ENCODE measurements around the gene ITPRIPL1. TPM values are rescaled to one million over a fixed set of nuclear protein-coding genes. Genes with fewer than 3 reads are reported as not detected.

ITPRIPL1 gene
- total RNA-seq, 1 donor from 2014 or later = 4.3 TPM

- H3K9ac ChIP-seq = no peak overlapping the region
- H3F3A ChIP-seq (ENCODE audit: low read depth) = no peaks in the 10 kb centered on the region
- Mint-ChIP-seq H3K36me3 (peaks cover 49% of the 10 kb centered on the region), H3K9me3 (no peaks in the 10 kb centered on the region), H3K4me3 (no peak overlapping the region), H3K27ac (no peak overlapping the region), H3K4me1 (peaks cover 5% of the 10 kb centered on the region), H3K27me3 (ENCODE audit: insufficient read depth, low read depth) (no peaks in the 10 kb centered on the region)
- peaks cover 8% of the 10 kb centered on the region for H4K20me1 ChIP-seq (ENCODE audit: low read depth)
- H3K27me3 ChIP-seq = no peaks in the 10 kb centered on the region
- H3K27ac ChIP-seq = no peak overlapping the region
- no peak overlapping the region for H3K4me3 ChIP-seq
- H3K36me3 ChIP-seq = peaks cover 9% of the 10 kb centered on the region
- no peaks in the 10 kb centered on the region for H3K9me3 ChIP-seq (ENCODE audit: low read depth)
- TF ChIP-seq, protein P1, sequence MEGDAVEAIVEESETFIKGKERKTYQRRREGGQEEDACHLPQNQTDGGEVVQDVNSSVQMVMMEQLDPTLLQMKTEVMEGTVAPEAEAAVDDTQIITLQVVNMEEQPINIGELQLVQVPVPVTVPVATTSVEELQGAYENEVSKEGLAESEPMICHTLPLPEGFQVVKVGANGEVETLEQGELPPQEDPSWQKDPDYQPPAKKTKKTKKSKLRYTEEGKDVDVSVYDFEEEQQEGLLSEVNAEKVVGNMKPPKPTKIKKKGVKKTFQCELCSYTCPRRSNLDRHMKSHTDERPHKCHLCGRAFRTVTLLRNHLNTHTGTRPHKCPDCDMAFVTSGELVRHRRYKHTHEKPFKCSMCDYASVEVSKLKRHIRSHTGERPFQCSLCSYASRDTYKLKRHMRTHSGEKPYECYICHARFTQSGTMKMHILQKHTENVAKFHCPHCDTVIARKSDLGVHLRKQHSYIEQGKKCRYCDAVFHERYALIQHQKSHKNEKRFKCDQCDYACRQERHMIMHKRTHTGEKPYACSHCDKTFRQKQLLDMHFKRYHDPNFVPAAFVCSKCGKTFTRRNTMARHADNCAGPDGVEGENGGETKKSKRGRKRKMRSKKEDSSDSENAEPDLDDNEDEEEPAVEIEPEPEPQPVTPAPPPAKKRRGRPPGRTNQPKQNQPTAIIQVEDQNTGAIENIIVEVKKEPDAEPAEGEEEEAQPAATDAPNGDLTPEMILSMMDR (IDR thresholded peaks at IDR 0.05) = peak; percentile 26
- TF ChIP-seq EZH2phosphoT487 (IDR thresholded peaks at IDR 0.05) = no peak
- H3K4me1 ChIP-seq = no peaks in the 10 kb centered on the region
- H3K79me2 ChIP-seq (ENCODE audit: low read depth) = peaks cover 20% of the 10 kb centered on the region
- no peak overlapping the region for H2AFZ ChIP-seq (replicated peaks)
- H3K4me2 ChIP-seq = no peak overlapping the region
- DNase-seq (ENCODE audit: low spot score) = no peak
These were observed 20.3 kb downstream of the ITPRIPL1 start for GRCh38 chr2:96345438-96345837.

- no peaks in the 10 kb centered on the region for H3K9me3 Mint-ChIP-seq
- no peak for TF ChIP-seq EZH2 (IDR thresholded peaks at IDR 0.05)
- TF ChIP-seq, protein P1 (IDR thresholded peaks at IDR 0.05) = no peak
- no peak for DNase-seq (ENCODE audit: low spot score)
- H3K4me1 Mint-ChIP-seq = peaks cover 2% of the 10 kb centered on the region
- H3K4me3 Mint-ChIP-seq = no peak overlapping the region
- Histone ChIP-seq H3K4me1 (no peaks in the 10 kb centered on the region), H3K79me2 (ENCODE audit: low read depth) (peaks cover 15% of the 10 kb centered on the region), H3K4me2 (no peak overlapping the region), H2AFZ (replicated peaks) (no peak overlapping the region), H3F3A (ENCODE audit: low read depth) (no peaks in the 10 kb centered on the region), H3K36me3 (peaks cover 9% of the 10 kb centered on the region), H3K9ac (no peak overlapping the region), H3K9me3 (ENCODE audit: low read depth) (no peaks in the 10 kb centered on the region), H4K20me1 (ENCODE audit: low read depth) (peaks cover 8% of the 10 kb centered on the region), H3K4me3 (no peak overlapping the region), H3K27ac (no peak overlapping the region), H3K27me3 (no peaks in the 10 kb centered on the region)
- no peak overlapping the region for H3K27ac Mint-ChIP-seq
- H3K27me3 Mint-ChIP-seq (ENCODE audit: insufficient read depth, low read depth) = no peaks in the 10 kb centered on the region
- peaks cover 47% of the 10 kb centered on the region for H3K36me3 Mint-ChIP-seq
These were observed 20.8 kb downstream of the ITPRIPL1 start for GRCh38 chr2:96345868-96346462.

- H4K20me1 ChIP-seq (ENCODE audit: low read depth) = peaks cover 3% of the 10 kb centered on the region
- H3K79me2 ChIP-seq (ENCODE audit: low read depth) = peaks cover under 1% of the 10 kb centered on the region
- TF ChIP-seq, protein P1 (IDR thresholded peaks at IDR 0.05) = no peak
- no peak for TF ChIP-seq EZH2phosphoT487 (IDR thresholded peaks at IDR 0.05)
- TF ChIP-seq EZH2 (IDR thresholded peaks at IDR 0.05) = no peak
- no peak overlapping the region for H3K4me3 ChIP-seq
- Mint-ChIP-seq H3K27ac (no peak overlapping the region), H3K4me1 (no peaks in the 10 kb centered on the region), H3K36me3 (peaks cover 44% of the 10 kb centered on the region), H3K27me3 (ENCODE audit: insufficient read depth, low read depth) (no peaks in the 10 kb centered on the region), H3K4me3 (no peak overlapping the region), H3K9me3 (no peaks in the 10 kb centered on the region)
- DNase-seq (ENCODE audit: low spot score) = no peak
- no peaks in the 10 kb centered on the region for H3K27me3 ChIP-seq
- H3K36me3 ChIP-seq = peaks cover 9% of the 10 kb centered on the region
- no peaks in the 10 kb centered on the region for H3K4me1 ChIP-seq
- H3F3A ChIP-seq (ENCODE audit: low read depth) = no peaks in the 10 kb centered on the region
- no peak overlapping the region for H3K4me2 ChIP-seq
- H3K27ac ChIP-seq = no peak overlapping the region
- H2AFZ ChIP-seq (replicated peaks) = no peak overlapping the region
- H3K9ac ChIP-seq = no peak overlapping the region
- no peaks in the 10 kb centered on the region for H3K9me3 ChIP-seq (ENCODE audit: low read depth)
These were observed 22.3 kb downstream of the ITPRIPL1 start for GRCh38 chr2:96347395-96347794.
